Body of pancreas (tissue), 4 donors: ENCODE measurements around the gene WDR49.

Experiments
- POLR2A ChIP-seq, 3 donors: fragments of 450-650 bp; IDR thresholded peaks; one replicate each; pipeline ENCODE4 v1.6.1; 2016; ENCODE audit warnings: antibody characterized with exemption in 3 of 3, mild to moderate bottlenecking in 2 of 3
- TF ChIP-seq, protein P1 (sequence below), 7 experiments: fragments of 450-650 bp in 4 of 7; fragments of 200-600 bp in 3 of 7; sonication (generic) in 3 of 7; IDR thresholded peaks; one replicate each; pipeline ENCODE4 v1.5.1; 2016 to 2019; ENCODE audit warnings: antibody characterized with exemption in 7 of 7

DNA sequence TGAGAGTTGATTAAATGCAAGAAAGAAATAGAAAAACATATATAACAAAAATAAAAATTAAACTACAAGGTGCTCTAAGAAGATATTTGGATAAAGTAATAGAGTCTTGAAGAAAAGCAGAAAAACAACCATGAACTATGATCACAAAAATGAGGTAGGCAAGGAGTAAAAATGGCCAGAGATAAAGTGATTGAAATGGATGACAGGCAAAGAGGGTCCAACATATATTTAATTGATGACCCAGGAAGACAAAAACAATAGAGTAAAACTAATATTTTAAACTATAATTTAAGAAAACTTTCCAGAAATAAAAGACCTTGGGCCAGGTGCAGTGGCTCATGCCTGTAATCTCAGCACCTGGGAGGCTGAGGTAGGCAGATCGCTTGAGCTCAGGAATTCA is 22.1 kb upstream of the WDR49 start:
- TF ChIP-seq, protein P1, sequence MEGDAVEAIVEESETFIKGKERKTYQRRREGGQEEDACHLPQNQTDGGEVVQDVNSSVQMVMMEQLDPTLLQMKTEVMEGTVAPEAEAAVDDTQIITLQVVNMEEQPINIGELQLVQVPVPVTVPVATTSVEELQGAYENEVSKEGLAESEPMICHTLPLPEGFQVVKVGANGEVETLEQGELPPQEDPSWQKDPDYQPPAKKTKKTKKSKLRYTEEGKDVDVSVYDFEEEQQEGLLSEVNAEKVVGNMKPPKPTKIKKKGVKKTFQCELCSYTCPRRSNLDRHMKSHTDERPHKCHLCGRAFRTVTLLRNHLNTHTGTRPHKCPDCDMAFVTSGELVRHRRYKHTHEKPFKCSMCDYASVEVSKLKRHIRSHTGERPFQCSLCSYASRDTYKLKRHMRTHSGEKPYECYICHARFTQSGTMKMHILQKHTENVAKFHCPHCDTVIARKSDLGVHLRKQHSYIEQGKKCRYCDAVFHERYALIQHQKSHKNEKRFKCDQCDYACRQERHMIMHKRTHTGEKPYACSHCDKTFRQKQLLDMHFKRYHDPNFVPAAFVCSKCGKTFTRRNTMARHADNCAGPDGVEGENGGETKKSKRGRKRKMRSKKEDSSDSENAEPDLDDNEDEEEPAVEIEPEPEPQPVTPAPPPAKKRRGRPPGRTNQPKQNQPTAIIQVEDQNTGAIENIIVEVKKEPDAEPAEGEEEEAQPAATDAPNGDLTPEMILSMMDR (IDR thresholded peaks at IDR 0.05), result no peak
- TF ChIP-seq POLR2A (IDR thresholded peaks at IDR 0.05), result no peak
